H1 (cell line): ENCODE measurements around the gene NPTX1. TPM values are rescaled to one million over a fixed set of nuclear protein-coding genes. Genes with fewer than 3 reads are reported as not detected.

Source experiments
- BACH1 ChIP-seq: IDR thresholded peaks from 2 replicates; pipeline ENCODE4 v1.6.1; 2012; ENCODE audit warnings: low read length, improper control_type of control experiment
- CHD2 ChIP-seq: IDR thresholded peaks from 2 replicates; pipeline ENCODE4 v1.6.1; 2012; ENCODE audit warnings: low read length, improper control_type of control experiment
- PHF8 ChIP-seq: fragments of 200-600 bp; sonication (generic); conservative IDR thresholded peaks from 2 replicates; pipeline ENCODE4 v1.7.1; 2012; ENCODE audit warnings: low read depth, mild to moderate bottlenecking, inconsistent platforms, low read length, moderate library complexity
- YY1 ChIP-seq: IDR thresholded peaks from 2 replicates; pipeline ENCODE4 v1.6.1; 2011; ENCODE audit warnings: low read depth, mild to moderate bottlenecking, low read length
- polyA plus RNA-seq, 7 experiments: library from polyadenylated mRNA; depleted of rRNA in 3 of 7; stranded (reverse) in 5 of 7; unstranded in 2 of 7; fragments of >200 nt in 5 of 7; fragments of 200-250 nt in 2 of 7; gene quantifications; 1 replicate in 5 of 7; 2 replicates in 1 of 7; 4 replicates in 1 of 7; pipeline versions ENCODE4 v1.2.1 to v1.2.3, GENCODE V29; 2011 to 2013; ENCODE audit warnings: missing spikeins in 2 of 7, mixed read lengths in 2 of 7
- total RNA-seq: library from RNA; stranded (reverse); fragmentation: NEBNext Ultra II Directional; extraction: Animal tissue kit (Norgen Biotek cat#: 25700); gene quantifications from 2 replicates; pipeline ENCODE4 v1.2.1, GENCODE V29; 2021
- TF ChIP-seq, protein P1 (sequence below): IDR thresholded peaks from 2 replicates; pipeline ENCODE4 v1.6.1; 2012; ENCODE audit warnings: inconsistent platforms

The NPTX1 gene
- total and polyA plus RNA-seq, 2 of the 8 experiments (the other 6 are each of a cell fraction or from before 2014, with no cell fraction given) = 12.0 to 17.9 TPM

DNA sequence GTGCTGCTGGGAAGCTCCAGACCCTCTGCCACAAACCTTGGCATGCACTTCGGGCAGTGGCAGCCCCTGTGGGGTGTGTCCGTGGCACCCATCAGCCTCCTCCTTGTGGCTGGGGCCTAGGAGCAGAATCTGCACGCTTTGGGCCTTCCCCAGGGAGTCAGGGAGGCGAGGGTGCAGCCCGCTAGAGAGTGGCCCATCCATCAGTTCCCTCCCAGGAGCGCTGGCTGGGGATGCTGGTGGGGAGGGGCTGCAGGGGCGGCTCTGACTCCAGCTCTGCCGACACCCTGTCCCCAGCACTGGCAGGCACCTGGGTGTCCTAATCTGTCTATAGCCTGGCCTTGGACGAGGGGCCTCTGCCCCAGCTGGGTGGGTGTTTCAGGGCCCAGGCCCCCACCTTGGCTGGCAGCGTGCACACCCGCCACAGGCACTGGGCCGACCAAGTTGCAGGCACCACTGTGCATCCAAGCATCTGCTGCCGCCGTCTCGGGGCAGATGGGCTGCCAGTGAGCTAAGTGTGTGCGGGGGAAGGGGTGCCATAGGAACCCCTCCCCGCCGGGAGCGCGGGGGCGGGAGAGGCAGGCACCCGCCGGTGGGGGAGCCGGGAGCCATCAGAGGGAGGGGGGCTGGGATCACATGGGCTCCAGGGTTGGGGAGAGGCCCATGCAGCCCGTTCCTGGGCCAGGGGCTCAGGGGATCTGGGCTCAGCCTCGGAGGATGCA, 31.2 kb downstream of the NPTX1 start (continued):
- TF ChIP-seq, protein P1, sequence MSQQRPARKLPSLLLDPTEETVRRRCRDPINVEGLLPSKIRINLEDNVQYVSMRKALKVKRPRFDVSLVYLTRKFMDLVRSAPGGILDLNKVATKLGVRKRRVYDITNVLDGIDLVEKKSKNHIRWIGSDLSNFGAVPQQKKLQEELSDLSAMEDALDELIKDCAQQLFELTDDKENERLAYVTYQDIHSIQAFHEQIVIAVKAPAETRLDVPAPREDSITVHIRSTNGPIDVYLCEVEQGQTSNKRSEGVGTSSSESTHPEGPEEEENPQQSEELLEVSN = no peak
- TF ChIP-seq BACH1 (no peak), YY1 (no peak), PHF8 (no peak), CHD2 (no peak)
